ENCODE results near the gene GPR150. TPM values are rescaled to one million over a fixed set of nuclear protein-coding genes. Genes with fewer than 3 reads are reported as not detected.

GPR150 gene
- total and polyA plus RNA-seq, 4 donors: 0.23 TPM; not detected in 3

DNA sequence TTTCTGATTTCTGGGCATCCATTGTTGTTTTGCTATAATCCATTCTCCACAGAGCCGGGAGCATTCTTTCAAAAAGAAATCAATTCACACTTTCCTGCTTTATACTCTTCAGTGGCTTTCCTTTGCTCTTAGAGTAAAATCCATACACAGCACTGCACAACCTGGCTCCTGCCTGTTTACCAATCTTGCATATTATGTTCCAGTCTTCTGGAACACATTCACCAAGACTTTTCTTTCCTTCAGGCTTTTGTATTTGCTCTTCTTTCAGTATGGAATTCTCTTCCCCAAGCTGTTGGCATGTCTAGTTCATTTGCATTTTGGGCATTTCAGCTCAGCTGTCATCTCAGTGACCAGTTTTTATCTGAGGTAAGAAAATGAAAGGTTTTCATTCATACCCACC is 33.0 kb downstream of the GPR150 start:
- Histone ChIP-seq H3K4me3 (ENCODE audit: low read length in 2 of 2) (no peak overlapping the region), H3K27me3 (ENCODE audit: control insufficient read depth in 1 of 2, insufficient read depth in 2 of 2, low read length in 1 of 2) (no peaks in the 10 kb centered on the region), H3K4me1 (ENCODE audit: control insufficient read depth in 1 of 2, insufficient read depth in 2 of 2, low read length in 2 of 2) (no peaks in the 10 kb centered on the region), H3K27ac (ENCODE audit: low read depth in 1 of 2, low read length in 2 of 2) (no peak overlapping the region), H3K9me3 (ENCODE audit: control insufficient read depth, low read length) (no peaks in the 10 kb centered on the region), H3K36me3 (ENCODE audit: control insufficient read depth in 1 of 2, insufficient read depth in 2 of 2, low read length in 1 of 2) (no peaks in the 10 kb centered on the region)
- whole genome bisulfite sequencing, 2 donors: 86 to 96% methylated on average over 1 of the region's 1 CpG
- no peak for DNase-seq
- no peak for ATAC-seq (ENCODE audit: low FRiP score)
- intact Hi-C loops (cut with DNase I): no loop called here

DNA sequence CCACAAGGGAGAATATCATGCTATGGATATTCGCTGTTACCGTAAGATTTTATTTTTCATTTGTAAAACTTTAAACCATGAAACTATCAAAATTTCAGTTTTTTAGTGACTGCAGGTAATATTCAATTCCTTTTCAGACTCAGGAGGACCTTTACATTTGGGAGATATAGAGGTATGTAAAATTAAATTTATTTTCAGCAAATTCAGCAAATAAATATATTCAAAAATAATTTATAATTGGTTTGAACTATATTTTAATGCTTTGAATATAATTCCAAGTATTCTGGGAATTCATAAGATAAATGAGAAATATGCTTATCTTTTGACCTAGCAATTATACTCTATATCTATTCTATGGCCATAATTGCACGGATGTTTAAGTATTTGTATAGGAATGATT is 34.3 kb downstream of the GPR150 start:
- H3K27me3 ChIP-seq (ENCODE audit: control insufficient read depth in 1 of 2, insufficient read depth in 2 of 2, low read length in 1 of 2): no peaks in the 10 kb centered on the region
- no peak overlapping the region for H3K4me3 ChIP-seq (ENCODE audit: low read length in 2 of 2)
- no peaks in the 10 kb centered on the region for H3K4me1 ChIP-seq (ENCODE audit: control insufficient read depth in 1 of 2, insufficient read depth in 2 of 2, low read length in 2 of 2)
- ATAC-seq (ENCODE audit: low FRiP score) (no peak), DNase-seq (no peak)
- no peaks in the 10 kb centered on the region for H3K36me3 ChIP-seq (ENCODE audit: control insufficient read depth in 1 of 2, insufficient read depth in 2 of 2, low read length in 1 of 2)
- intact Hi-C loops (cut with DNase I): no loop called here
- WGBS, 2 donors: 93 to 96% methylated on average over 3 of the region's 3 CpGs
- no peak overlapping the region for H3K27ac ChIP-seq (ENCODE audit: low read depth in 1 of 2, low read length in 2 of 2)
- H3K9me3 ChIP-seq (ENCODE audit: control insufficient read depth, low read length): no peaks in the 10 kb centered on the region

GRCh38 chr5:95655575-95655974 is 35.7 kb downstream of the GPR150 start:
- intact Hi-C loops (cut with DNase I): no loop called here
- WGBS, 2 donors: 79 to 83% methylated on average over 1 of the region's 1 CpG
- Histone ChIP-seq H3K27ac (ENCODE audit: low read depth in 1 of 2, low read length in 2 of 2) (no peak overlapping the region), H3K9me3 (ENCODE audit: control insufficient read depth, low read length) (no peaks in the 10 kb centered on the region), H3K36me3 (ENCODE audit: control insufficient read depth in 1 of 2, insufficient read depth in 2 of 2, low read length in 1 of 2) (no peaks in the 10 kb centered on the region), H3K4me1 (ENCODE audit: control insufficient read depth in 1 of 2, insufficient read depth in 2 of 2, low read length in 2 of 2) (no peaks in the 10 kb centered on the region), H3K4me3 (ENCODE audit: low read length in 2 of 2) (no peak overlapping the region), H3K27me3 (ENCODE audit: control insufficient read depth in 1 of 2, insufficient read depth in 2 of 2, low read length in 1 of 2) (no peaks in the 10 kb centered on the region)
- DNase-seq: no peak
- ATAC-seq (ENCODE audit: low FRiP score): no peak

DNA sequence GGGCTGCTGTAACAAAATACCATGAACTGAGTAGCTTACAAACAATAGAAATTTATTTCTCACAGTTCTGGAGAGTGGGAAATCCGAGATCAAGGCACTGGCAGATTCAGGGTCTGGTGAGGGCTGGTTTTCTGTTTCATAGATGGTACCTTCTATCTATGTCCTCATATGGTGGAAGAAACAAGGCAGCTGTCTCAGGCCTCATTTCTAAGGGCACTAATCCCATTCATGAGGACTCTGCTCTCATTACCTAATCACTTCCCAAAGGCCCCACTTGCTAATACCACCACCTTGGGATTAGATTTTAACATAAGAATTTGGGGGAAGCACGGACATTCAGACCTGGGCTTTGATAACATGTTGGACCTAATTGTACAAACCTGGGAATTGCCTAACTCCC is 40.2 kb downstream of the GPR150 start:
- Histone ChIP-seq H3K9me3 (ENCODE audit: control insufficient read depth, low read length) (no peaks in the 10 kb centered on the region), H3K4me3 (ENCODE audit: low read length in 2 of 2) (no peak overlapping the region), H3K27ac (ENCODE audit: low read depth in 1 of 2, low read length in 2 of 2) (no peak overlapping the region), H3K4me1 (ENCODE audit: control insufficient read depth in 1 of 2, insufficient read depth in 2 of 2, low read length in 2 of 2) (no peaks in the 10 kb centered on the region), H3K36me3 (ENCODE audit: control insufficient read depth in 1 of 2, insufficient read depth in 2 of 2, low read length in 1 of 2) (no peaks in the 10 kb centered on the region), H3K27me3 (ENCODE audit: control insufficient read depth in 1 of 2, insufficient read depth in 2 of 2, low read length in 1 of 2) (no peaks in the 10 kb centered on the region)
- no peak for ATAC-seq (ENCODE audit: low FRiP score)
- intact Hi-C loops (cut with DNase I): loop anchor here in 1 of 2 donors (5.0 to 10.0 kb wide), 3 partner anchors 75 to 187 kb away; partner anchors contain the start of gene RHOBTB3
- DNase-seq: no peak
- 86 to 94% methylated on average over 2 of the region's 2 CpGs for WGBS, 2 donors

DNA sequence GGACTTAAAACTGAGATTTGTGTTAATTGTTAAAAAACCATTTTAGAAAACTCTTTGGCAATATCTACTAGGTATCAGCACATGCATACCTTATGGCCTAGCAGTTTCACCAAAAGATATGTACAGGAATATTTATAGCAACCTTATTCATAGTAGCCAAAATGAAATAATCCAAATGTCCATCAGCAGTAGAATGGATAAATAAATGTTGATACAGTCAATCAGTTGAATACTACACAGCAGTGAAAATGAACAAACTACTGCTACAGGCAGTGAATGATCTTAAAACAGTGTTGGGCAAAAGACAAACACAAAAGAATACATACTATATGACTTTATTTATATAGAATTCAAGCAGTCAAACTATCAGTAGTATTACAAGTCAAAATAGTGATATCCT is 43.1 kb downstream of the GPR150 start:
- Histone ChIP-seq H3K4me3 (ENCODE audit: low read length in 2 of 2) (no peak overlapping the region), H3K9me3 (ENCODE audit: control insufficient read depth, low read length) (no peaks in the 10 kb centered on the region), H3K27ac (ENCODE audit: low read depth in 1 of 2, low read length in 2 of 2) (no peak overlapping the region), H3K36me3 (ENCODE audit: control insufficient read depth in 1 of 2, insufficient read depth in 2 of 2, low read length in 1 of 2) (no peaks in the 10 kb centered on the region), H3K27me3 (ENCODE audit: control insufficient read depth in 1 of 2, insufficient read depth in 2 of 2, low read length in 1 of 2) (no peaks in the 10 kb centered on the region), H3K4me1 (ENCODE audit: control insufficient read depth in 1 of 2, insufficient read depth in 2 of 2, low read length in 2 of 2) (no peaks in the 10 kb centered on the region)
- no peak for DNase-seq
- intact Hi-C loops (cut with DNase I): loop anchor here in 1 of 2 donors (5.0 to 10.0 kb wide), 3 partner anchors 72 to 184 kb away; partner anchors contain the start of gene RHOBTB3
- no peak for ATAC-seq (ENCODE audit: low FRiP score)

DNA sequence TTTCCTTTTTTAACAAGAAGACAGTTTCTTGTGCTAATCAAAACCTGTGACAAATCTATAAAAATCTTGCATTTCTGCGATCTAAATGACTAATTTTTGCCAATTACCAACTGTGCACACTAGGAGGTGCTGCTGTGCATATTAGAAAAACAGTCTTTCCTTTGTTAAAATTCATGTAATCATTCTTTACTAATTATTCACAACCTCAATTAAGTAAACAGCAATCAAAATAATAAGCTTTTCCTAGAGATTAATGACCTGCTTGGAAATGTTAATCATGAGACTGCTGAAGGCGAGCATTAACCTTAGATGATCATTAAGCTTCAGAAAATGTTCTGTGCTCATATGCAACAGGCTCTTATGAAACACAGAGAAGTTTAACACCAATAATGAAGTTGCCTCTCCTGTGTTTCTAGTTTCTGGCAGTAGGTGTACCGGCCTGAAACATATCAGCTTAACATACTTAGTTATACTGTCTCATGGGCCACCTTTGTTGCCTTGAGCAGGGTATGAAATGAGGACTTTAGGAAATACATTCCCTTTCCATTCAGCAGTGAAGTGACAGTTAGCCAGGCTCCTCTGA is 44.4 kb downstream of the GPR150 start:
- no peak for ATAC-seq (ENCODE audit: low FRiP score)

GRCh38 chr5:95667061-95667618 is 47.3 kb downstream of the GPR150 start:
- WGBS, 2 donors: 86 to 91% methylated on average over 4 of the region's 4 CpGs
- Histone ChIP-seq H3K36me3 (ENCODE audit: control insufficient read depth in 1 of 2, insufficient read depth in 2 of 2, low read length in 1 of 2) (no peaks in the 10 kb centered on the region), H3K27ac (ENCODE audit: low read depth in 1 of 2, low read length in 2 of 2) (no peak overlapping the region), H3K4me3 (ENCODE audit: low read length in 2 of 2) (no peak overlapping the region), H3K9me3 (ENCODE audit: control insufficient read depth, low read length) (no peaks in the 10 kb centered on the region), H3K27me3 (ENCODE audit: control insufficient read depth in 1 of 2, insufficient read depth in 2 of 2, low read length in 1 of 2) (no peaks in the 10 kb centered on the region), H3K4me1 (ENCODE audit: control insufficient read depth in 1 of 2, insufficient read depth in 2 of 2, low read length in 2 of 2) (peaks cover 0 to 5% of the 10 kb centered on the region in 2 donors)
- intact Hi-C loops (cut with DNase I): loop anchor here (5.0 to 10.0 kb wide), 3 partner anchors 68 to 180 kb away; partner anchors contain the start of gene RHOBTB3 (in 1 of the 2)
- ATAC-seq (ENCODE audit: low FRiP score): no peak
- no peak for DNase-seq

More for the DNA sequence above, 44.4 kb downstream of the GPR150 start:
- H3K36me3 ChIP-seq (ENCODE audit: control insufficient read depth in 1 of 2, insufficient read depth in 2 of 2, low read length in 1 of 2): no peaks in the 10 kb centered on the region
- no peak overlapping the region for H3K4me3 ChIP-seq (ENCODE audit: low read length in 2 of 2)
- intact Hi-C loops (cut with DNase I): loop anchor here in 1 of 2 donors (5.0 to 10.0 kb wide), 3 partner anchors 71 to 183 kb away; partner anchors contain the start of gene RHOBTB3
- 10 to 20% methylated on average over 3 of the region's 3 CpGs for WGBS, 2 donors
- no peak for DNase-seq
- peaks cover 0 to under 1% of the 10 kb centered on the region in 2 donors for H3K4me1 ChIP-seq (ENCODE audit: control insufficient read depth in 1 of 2, insufficient read depth in 2 of 2, low read length in 2 of 2)
- no peak overlapping the region for H3K27ac ChIP-seq (ENCODE audit: low read depth in 1 of 2, low read length in 2 of 2)
- H3K27me3 ChIP-seq (ENCODE audit: control insufficient read depth in 1 of 2, insufficient read depth in 2 of 2, low read length in 1 of 2): no peaks in the 10 kb centered on the region
- H3K9me3 ChIP-seq (ENCODE audit: control insufficient read depth, low read length): no peaks in the 10 kb centered on the region

- Histone ChIP-seq H3K36me3 (ENCODE audit: control insufficient read depth in 1 of 2, insufficient read depth in 2 of 2, low read length in 1 of 2) (no peaks in the 10 kb centered on the region), H3K4me3 (ENCODE audit: low read length in 2 of 2) (no peak overlapping the region), H3K27me3 (ENCODE audit: control insufficient read depth in 1 of 2, insufficient read depth in 2 of 2, low read length in 1 of 2) (no peaks in the 10 kb centered on the region), H3K4me1 (ENCODE audit: control insufficient read depth in 1 of 2, insufficient read depth in 2 of 2, low read length in 2 of 2) (peaks cover 0 to 5% of the 10 kb centered on the region in 2 donors), H3K9me3 (ENCODE audit: control insufficient read depth, low read length) (no peaks in the 10 kb centered on the region), H3K27ac (ENCODE audit: low read depth in 1 of 2, low read length in 2 of 2) (no peak overlapping the region)
- ATAC-seq (ENCODE audit: low FRiP score) (no peak), DNase-seq (no peak)
- intact Hi-C loops (cut with DNase I): loop anchor here (5.0 to 10.0 kb wide), 3 partner anchors 67 to 180 kb away; partner anchors contain the start of gene RHOBTB3 (in 1 of the 2)
These were observed 47.8 kb downstream of the GPR150 start for GRCh38 chr5:95667678-95668077.

DNA sequence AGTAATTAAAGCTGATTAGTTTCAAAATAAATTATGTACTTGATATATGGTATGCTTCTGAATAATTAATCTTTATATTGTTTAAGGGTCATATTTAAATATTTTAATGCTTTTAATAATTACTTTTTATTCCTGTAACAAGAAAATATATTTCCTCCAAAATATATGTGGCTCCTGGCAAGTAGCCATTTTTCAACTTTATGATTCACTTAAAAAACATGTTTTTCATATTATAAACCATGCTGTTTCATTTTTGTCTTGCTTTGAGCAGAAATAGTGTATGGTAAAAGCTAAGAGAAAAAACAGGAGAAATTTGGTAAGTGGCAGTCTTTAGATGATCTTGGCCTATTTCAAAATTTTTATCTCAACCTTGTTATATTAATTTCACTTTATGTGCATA is 48.3 kb downstream of the GPR150 start:
- Histone ChIP-seq H3K36me3 (ENCODE audit: control insufficient read depth in 1 of 2, insufficient read depth in 2 of 2, low read length in 1 of 2) (no peaks in the 10 kb centered on the region), H3K27ac (ENCODE audit: low read depth in 1 of 2, low read length in 2 of 2) (no peak overlapping the region), H3K9me3 (ENCODE audit: control insufficient read depth, low read length) (no peaks in the 10 kb centered on the region), H3K4me1 (ENCODE audit: control insufficient read depth in 1 of 2, insufficient read depth in 2 of 2, low read length in 2 of 2) (peaks cover 0 to 5% of the 10 kb centered on the region in 2 donors), H3K27me3 (ENCODE audit: control insufficient read depth in 1 of 2, insufficient read depth in 2 of 2, low read length in 1 of 2) (no peaks in the 10 kb centered on the region), H3K4me3 (ENCODE audit: low read length in 2 of 2) (no peak overlapping the region)
- intact Hi-C loops (cut with DNase I): loop anchor here (5.0 to 10.0 kb wide), 3 partner anchors 67 to 179 kb away; partner anchors contain the start of gene RHOBTB3 (in 1 of the 2)
- no peak for DNase-seq
- ATAC-seq (ENCODE audit: low FRiP score): no peak

Measured in aorta (tissue), 5 donors.